Measurements from ENCODE around the gene TGFBR3L. TPM values are rescaled to one million over a fixed set of nuclear protein-coding genes. Genes with fewer than 3 reads are reported as not detected.
A peak's percentile ranks its signal among the peaks of the same experiment; 100 is the strongest.

TGFBR3L gene
- not detected in 2 replicates for total RNA-seq (2014; rRNA removed; shearing (Covaris generic))

GRCh38 chr19:7914598-7915045, at the start of gene TGFBR3L:
Gene TGFBR3L, plus strand, starts transcription at chr19:7914830.
- DNase-seq (ENCODE audit: low spot score) = no peak
- in situ Hi-C loops (cut with HindIII; ENCODE audit: low sequenced_read_pairs) = no loop called here

DNA sequence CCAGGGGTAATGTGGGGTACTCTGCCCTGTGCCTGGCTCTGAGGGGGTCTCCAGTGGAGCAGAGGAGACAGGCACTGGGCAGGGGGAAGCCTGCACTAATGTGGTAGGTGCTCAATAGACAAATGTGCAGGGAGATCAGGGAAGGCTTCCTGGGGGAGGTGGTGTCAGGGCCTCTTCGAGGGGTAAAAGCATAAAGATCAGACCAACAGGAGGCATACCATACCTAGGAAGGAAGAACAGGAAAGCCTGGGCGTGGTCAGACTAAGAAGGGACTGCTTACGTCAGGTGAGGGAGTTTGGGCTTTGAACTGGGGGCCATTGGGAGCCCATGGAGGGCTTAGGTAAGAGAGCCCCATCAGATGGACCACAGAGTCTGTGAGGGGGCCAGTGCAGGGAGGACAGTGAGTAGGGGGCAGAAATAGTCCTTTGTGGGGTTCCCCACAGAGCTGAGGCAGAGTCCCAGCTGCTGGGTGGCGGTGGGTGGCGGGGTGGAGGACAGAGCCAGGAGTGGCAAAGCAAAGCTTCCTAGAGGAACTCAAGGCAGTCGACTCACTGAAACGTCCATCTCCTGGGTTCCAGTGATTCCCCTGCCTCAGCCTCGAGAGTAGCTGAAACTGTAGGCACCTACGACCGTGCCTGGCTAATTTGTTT, 49.2 kb upstream of the TGFBR3L start:
- in situ Hi-C loops (cut with HindIII; ENCODE audit: low sequenced_read_pairs) = no loop called here
- DNase-seq (ENCODE audit: low spot score) = no peak

GRCh38 chr19:7866399-7867091, 48.1 kb upstream of the TGFBR3L start:
- no peak for DNase-seq (ENCODE audit: low spot score)

DNA sequence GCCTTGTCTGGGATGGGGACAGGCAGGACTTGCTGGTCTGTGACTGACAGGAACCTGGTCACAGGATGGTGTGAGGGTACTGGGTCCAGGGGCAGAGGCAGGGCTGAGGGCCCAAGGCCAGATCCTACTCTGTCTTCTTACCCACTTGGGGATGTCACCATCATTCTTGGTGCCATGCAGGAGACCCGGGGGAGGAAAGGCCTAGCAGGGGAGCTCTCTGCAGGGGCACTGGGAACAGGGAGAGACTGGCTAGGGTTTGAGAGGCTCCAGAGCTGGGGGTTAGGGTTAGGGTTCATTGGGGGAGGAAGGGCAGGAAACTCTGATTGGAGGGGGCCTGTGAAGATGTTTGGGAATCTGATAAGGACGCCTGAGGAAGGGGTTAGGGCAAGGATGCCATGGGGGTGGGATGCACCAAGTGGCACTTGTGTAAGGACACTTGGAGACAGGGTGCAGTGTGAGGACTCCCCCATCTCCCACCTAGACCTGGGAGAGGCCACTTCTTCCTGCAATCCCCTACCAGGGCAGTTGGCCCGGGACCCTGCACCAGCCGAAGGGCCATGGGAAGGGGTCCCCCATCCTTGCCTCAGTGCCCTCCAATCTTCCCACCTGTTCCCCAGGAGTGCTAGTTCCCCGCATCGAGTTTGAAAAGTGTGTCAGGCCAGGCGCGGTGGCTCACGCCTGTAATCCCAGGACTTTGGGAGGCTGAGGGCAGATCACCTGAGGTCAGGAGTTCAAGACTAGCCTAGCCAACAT, 47.4 kb upstream of the TGFBR3L start:
- in situ Hi-C loops (cut with HindIII; ENCODE audit: low sequenced_read_pairs) = no loop called here
- DNase-seq (ENCODE audit: low spot score) = no peak

More at GRCh38 chr19:7866399-7867091, 48.1 kb upstream of the TGFBR3L start:
- in situ Hi-C loops (cut with HindIII; ENCODE audit: low sequenced_read_pairs) = no loop called here

- in situ Hi-C loops (cut with HindIII; ENCODE audit: low sequenced_read_pairs) = no loop called here
- DNase-seq (ENCODE audit: low spot score) = peak; percentile 43
Observed at GRCh38 chr19:7868326-7868670, 46.3 kb upstream of the TGFBR3L start.

DNA sequence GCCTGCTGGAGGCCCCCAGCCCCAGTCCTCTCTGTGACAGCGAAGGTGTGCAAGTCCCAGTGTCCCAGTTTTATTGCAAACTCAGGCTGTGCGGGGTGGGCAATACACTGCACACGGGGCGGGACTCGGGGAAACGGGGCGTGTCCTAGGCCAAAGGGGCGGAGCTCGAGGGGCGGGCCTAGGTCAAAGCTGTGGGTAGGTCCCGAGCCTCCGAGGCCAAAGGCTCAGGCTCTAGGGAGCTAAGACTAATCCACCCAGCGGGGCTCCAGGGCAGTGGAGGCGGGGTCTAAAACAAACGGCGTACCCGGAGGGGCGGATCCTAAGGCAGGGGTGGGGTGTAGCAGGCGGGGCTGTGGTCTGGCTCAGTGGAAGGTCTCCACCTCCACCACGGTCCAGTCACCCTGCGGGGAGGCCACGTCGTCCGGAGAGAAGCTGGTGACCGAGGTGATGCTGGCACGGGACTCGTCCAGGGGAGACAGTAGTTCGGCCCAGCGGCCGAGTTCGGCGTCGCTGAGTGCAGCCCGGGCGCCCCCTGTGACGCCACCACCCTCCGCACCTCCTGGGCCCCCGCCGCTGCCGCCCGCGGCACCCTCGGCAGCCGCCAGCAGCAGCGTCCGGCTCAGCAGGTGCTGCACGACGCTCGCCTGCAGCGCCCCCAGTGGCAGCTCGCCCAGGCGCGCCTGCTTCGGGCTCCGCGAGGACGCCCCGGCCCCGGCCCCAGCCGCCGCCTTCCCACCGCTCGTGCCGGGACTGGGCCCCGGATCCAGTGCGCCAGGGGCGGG, 45.8 kb upstream of the TGFBR3L start:
- in situ Hi-C loops (cut with HindIII; ENCODE audit: low sequenced_read_pairs) = no loop called here
- DNase-seq (ENCODE audit: low spot score) = peak; percentile 64

GRCh38 chr19:7869453-7869909, 45.1 kb upstream of the TGFBR3L start:
- DNase-seq (ENCODE audit: low spot score) = peak; percentile 37
- in situ Hi-C loops (cut with HindIII; ENCODE audit: low sequenced_read_pairs) = no loop called here

- in situ Hi-C loops (cut with HindIII; ENCODE audit: low sequenced_read_pairs) = no loop called here
- DNase-seq (ENCODE audit: low spot score) = peak; percentile 67
Observed at GRCh38 chr19:7869910-7870511, 44.6 kb upstream of the TGFBR3L start.

DNA sequence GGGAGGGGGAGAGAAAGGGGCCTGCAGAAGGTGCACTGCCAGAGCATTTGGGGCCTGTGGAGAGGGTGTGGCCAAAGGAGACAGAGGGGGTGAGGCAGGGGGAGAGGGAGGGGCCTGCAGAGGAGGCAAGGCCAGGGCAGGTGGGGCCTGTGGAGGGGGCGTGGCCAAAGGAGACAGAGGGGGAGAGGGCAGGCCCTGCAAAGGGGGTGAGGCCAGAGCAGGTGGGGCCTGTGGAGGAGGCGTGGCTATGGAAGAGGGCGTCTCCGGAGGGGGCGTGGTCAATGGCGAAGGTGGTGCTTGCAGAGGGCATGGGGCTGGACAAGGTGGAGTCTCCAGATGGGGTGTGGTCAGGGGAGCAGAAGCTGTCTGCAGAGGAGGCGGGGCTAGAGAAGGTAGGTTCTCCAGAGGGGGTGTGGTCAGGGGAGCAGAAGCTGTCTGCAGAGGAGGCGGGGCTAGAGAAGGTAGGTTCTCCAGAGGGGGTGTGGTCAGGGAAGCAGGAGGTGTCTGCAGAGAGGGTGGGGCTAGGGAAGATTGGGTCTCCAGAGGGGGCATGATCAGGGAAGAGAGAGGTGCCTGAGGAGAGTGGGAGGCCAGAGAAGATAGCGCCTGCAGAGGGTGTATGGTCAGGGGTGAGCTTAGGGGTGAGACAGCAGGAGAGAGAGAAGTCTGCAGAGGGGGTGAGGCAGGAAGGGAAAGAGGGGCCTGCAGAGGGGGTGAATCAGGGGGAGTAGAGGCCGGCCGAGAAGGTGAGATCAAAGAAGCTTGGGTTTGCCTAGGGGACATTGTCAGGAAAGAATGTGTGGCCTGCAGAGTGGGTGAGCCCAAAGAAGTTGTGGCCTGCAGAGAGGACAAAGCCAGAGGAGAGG, 43.8 kb upstream of the TGFBR3L start:
- in situ Hi-C loops (cut with HindIII; ENCODE audit: low sequenced_read_pairs) = no loop called here
- DNase-seq (ENCODE audit: low spot score) = peak; percentile 71

DNA sequence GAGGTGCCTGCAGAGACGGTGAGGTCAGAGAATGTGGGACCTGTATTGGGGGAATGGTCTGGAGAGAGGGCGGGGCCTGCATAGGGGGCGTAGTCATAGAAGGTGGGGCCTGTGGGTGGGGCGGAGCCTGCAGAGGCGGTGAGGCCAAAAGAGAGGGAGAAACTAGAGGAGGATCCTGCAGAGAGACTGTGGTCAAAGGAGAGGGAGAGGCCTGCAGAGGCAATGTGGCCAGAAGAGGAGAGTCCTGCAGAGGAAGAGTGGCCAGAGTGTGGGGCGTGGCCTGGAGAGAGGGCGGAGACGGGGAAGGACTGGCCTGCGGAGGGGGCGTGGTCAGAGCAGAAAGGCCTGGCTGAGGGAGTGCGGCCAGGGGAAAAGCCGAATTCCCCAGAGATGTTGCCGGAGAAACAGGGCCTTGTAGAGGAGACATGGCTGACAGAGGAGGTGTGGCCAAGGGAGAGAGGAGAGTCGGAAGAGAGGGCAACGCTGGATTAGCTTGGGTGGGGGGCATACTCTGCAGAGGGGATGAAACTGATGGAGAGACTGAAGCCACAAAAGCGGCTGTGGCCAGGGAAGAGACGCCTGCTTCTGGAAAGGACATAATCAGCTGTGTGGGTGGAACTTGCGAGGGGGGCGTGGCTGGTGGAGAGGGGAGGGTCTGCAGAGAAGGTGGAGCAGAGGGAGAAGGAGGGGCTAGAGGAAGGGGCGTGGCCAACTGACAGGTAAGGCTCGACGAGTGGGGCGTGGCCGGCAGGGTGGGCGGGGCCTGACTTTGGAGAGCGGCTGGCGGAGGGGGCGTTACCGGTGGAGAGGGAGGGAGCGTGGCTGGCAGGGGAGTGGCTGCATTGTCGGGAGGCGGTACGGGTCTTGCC, 43.0 kb upstream of the TGFBR3L start:
- in situ Hi-C loops (cut with HindIII; ENCODE audit: low sequenced_read_pairs) = no loop called here
- DNase-seq (ENCODE audit: low spot score) = peak; percentile 80

DNA sequence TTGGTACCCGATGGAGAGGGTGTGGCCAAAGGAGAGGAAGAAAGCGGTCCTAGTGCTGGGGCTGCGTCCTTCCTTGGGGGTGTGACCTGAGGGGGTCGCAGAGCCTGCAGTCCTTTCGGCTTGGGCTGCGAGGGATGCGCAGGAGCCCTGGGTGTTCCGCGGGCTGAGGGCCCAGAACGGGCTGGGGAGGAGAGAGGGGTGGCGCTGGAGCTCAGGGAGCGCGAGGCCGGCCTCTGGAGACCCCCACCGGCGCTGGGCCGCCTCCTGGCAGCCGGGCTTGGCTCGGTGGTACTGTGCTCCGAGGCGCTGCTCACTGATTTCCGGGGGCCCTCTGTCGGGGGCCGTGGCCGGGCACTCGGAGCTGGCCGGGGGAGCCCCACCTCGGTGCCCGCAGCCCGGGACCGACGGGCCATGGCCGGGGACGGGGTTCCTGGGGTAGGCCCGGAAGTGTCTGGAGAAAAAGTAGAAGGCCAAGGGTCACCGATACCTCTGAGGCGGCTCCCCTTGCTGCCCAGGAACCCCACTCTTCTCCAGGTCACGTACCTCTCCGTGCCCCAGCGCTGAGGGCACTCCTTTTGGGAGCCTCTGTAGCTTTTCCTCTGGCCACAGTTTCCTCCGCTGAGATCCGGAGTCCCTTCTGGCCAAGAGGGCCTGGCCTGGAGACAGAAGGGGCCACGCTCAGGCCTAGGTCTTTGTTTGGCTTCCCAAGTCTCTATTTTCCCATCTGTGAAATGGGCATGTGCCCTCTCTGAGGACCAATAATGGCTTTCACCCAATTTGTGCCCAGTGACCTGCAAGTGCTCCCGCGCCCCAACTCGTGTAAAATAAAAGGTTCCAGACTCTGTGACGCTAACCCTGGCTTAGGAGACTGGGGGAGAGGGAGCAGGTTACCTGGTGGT, 42.1 kb upstream of the TGFBR3L start:
- no peak for DNase-seq (ENCODE audit: low spot score)
- in situ Hi-C loops (cut with HindIII; ENCODE audit: low sequenced_read_pairs) = no loop called here

- in situ Hi-C loops (cut with HindIII; ENCODE audit: low sequenced_read_pairs) = no loop called here
- DNase-seq (ENCODE audit: low spot score) = peak; percentile 38
Observed at GRCh38 chr19:7873304-7874075, 41.1 kb upstream of the TGFBR3L start.

- in situ Hi-C loops (cut with HindIII; ENCODE audit: low sequenced_read_pairs) = no loop called here
- DNase-seq (ENCODE audit: low spot score) = peak; percentile 92
Observed at GRCh38 chr19:7874076-7874896, 40.3 kb upstream of the TGFBR3L start, which contains the start of gene PRR36. Gene PRR36, minus strand, starts transcription at chr19:7874390. Its CDS starts 701 bp downstream, at chr19:7873689.

DNA sequence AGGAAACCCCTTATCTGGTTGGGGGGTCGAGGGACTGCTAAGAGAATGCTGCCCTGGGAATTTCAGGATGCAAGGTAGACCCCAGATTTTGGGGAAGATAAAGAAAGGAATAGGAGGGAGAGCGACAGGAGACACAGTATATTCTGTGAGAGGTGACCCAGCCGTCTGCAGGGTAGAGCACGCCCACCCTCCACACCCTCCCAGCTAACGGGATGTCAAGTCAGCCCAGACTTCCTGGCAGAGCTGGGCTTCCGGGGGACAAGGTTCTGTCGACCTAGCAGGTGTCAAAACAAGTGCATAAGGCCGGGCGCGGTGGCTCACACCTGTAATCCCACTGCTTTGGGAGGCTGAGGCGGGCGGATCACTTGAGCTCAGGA, 39.7 kb upstream of the TGFBR3L start:
- in situ Hi-C loops (cut with HindIII; ENCODE audit: low sequenced_read_pairs) = no loop called here
- DNase-seq (ENCODE audit: low spot score) = no peak

All from G401 (cell line).